NCI-H526 treated with DMSO at 0.1 percent for 48 hours (cell line): ENCODE results near the gene AHNAK.
"Not testable (repeated sequence)": the region's sequence is repeated elsewhere in the genome, so short reads cannot be mapped to it uniquely, and the experiment has no call there.

Source experiments
- DNase-seq: peaks from one replicate; lab custom pipeline; 2025; lab: John Stamatoyannopoulos, UW

Gene AHNAK

DNA sequence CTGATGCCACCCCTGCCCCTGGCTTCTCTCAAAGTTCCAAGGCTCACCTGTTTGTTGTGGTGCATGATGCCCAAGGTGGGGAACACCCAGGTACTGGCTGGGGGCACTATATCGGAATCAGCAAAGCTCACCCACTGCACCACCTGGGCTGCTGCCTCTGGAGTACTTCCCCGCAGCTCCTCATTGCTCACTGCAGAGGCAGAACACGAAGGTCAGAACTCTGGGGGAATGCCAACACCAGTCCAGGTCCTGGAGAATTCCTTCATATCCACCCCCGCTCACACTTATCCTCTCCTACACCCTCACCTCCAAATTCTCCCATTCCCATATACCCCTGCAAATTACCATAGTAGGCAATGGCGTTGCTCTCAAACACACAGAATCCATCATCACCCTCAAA, 24.9 kb upstream of the AHNAK start:
- not testable (repeated sequence) for DNase-seq

- DNase-seq = not testable (repeated sequence)
These were observed 24.3 kb upstream of the AHNAK start for GRCh38 chr11:62570903-62571302.

DNA sequence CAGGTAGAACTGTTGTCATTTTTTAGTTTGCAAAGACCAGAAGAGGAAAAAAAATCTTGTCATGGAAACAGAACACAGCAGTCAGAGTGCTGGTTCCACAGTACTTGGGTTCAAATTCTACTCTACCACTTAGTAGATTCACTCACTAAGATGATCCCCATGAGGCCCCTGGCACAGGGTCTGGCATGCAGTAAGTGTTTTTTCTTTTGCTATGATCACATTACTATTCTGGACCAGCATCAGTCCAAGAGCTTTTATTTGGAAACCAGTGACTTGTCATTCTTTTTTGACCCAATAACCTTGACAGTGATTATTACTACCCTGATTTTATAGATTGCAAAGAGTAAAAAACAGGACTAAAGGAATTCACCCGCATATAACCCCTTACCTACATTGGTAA, 23.0 kb upstream of the AHNAK start:
- DNase-seq = no peak

GRCh38 chr11:62567018-62567633, 20.5 kb upstream of the AHNAK start:
- DNase-seq = no peak

GRCh38 chr11:62566247-62566646, 19.6 kb upstream of the AHNAK start:
- no peak for DNase-seq

GRCh38 chr11:62565100-62565802, 18.6 kb upstream of the AHNAK start:
- DNase-seq = no peak

GRCh38 chr11:62561677-62562230, 15.1 kb upstream of the AHNAK start:
- not testable (repeated sequence) for DNase-seq

DNA sequence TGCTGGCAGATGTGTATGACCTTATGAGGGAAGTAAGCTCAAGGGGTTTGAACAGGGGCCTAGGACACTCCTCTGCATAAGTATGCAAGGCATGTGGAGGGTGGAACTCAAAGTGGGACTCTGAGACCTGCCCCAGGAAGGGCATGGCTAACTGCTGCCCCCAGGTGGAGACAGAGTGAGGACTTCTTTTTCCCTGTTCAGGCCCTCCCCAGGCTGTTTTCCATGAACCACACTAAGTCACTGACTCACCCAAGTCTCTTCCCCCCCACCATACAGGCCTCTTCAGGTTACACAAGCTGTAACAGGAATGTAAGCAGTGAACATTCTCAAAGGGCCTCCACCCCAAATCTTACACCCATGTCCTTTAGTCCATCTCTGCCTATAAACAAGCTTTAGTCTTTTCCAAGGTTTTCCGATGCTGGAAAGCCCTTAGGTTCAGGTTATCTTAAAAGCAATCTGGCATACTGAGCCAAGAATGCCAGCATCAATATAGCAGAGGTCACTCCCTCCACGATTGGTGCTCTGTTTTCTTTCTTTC, 14.0 kb upstream of the AHNAK start:
- peak; percentile 46 for DNase-seq

DNA sequence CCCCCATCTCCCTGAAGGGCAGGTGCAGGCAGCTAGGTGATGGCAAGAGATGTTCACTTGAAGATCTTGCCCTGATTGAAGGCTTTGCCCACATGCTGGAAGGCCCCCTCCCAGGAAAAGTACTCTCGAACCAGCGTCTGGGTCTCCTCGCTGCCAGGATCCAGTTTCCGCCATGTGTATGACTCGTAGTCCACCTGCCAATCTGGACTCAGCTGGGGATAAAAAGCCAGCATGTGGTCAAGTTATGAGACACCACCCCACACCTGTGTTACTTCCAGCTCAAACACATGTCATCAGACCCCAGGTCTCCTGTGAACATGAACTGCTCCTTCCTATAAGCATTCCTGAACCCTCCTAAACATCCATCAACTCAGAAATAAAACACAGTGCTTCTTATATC, 13.0 kb upstream of the AHNAK start:
- DNase-seq = not testable (repeated sequence)

DNA sequence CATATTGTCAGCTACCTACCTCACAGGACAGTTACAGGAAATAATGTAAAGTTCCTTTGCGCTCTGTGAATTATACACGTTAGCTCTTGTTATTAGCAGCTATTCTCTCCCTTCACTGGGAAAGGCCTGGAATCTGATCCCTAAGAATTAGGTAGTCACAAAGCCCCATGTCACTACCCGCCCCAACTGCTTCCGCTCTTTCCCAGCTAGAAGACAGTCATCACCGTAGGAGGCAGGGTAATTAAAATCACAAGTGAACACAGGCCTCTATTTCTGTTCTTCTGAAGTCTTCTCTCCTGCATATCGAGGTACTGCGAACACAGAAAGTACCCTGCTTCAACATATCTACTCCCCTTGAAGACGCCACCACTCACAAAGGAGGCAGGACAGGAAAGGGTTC, 12.6 kb upstream of the AHNAK start:
- DNase-seq = no peak

DNA sequence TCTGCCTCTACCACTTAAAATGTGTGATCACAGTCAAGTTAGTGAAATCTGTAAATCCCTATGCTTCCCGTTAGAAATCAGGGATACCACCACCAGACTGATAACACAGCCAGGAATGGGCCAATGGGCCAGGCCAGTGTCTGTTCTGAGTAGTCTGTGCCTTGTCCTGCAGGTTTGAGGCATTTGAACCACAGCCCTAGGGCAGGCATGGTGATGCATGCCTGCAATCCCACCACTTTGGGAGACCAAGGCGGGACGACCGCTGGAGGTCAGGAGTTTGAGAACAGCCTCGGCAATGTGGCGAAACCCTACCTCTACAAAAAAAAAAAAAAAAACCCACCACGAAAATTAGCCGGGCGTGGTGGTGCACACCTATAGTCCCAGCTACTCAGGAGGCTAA, 12.1 kb upstream of the AHNAK start:
- no peak for DNase-seq

DNA sequence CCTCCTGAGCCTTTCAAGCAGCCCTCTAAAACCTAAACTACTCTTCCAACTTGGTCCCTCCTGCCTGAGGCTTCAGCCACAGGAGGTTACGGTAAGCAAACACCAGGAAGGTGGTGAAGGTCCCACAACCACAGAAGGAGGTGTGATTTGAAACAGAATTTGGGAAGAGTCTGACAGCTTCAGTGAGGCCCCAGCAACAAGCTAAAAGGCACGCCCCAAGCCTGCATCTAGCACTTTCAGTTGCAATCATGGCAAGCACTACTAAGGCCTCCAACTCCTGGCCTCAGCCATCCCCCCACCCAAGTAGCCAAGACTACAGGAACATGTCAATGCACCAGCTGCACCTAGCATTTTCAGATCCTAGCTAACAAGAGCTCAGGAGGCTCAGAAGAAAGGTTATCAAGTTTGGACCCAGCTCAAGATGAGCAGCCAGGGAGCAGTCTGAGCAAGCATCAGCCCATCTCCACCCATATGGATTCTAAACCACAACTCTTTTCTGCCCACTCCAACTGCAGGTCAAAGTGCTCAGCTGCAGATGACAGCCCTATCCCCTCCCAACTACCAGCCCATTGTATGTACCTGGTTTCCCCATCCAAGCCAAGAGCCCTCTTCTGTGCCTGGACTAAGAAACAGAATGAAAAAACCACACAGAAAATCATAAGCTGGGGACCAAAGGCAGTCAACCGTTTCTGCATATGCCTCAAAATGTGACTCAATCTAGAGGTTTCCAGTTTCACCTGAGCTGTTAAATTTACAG, 10.4 kb upstream of the AHNAK start:
- DNase-seq = no peak

GRCh38 chr11:62556108-62556874, 9.7 kb upstream of the AHNAK start:
- peak; percentile 75 for DNase-seq

DNA sequence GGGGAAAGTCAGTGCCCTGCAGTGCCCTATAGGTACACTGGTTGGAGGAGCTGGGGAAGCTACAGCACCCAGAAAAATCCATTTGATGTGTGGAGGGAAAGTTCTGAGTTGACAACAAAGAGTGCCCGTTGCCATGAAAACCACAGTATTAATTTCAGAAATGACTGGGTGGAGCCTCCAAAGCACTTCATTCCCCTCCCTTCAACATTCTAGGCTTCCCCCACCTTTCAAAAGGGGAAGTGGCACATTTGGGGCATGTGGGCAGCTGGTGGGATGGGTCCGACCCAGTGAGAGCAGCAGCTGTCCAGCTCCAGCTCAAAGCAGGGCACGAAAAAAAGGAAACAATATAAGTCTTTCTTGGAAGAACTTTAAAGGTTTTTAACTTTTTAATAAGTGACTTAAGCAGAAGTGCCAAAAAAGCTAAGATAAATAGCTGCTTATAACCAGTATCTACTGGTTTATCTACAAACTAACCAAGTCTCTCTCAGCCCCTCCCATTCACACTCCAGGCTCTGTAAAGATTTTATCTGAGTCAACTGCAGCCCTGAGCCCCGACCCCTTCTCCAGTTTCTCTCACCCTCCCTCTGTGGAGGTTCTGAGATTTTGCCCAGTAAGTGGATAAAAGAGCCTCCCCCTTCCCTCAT, 9.0 kb upstream of the AHNAK start:
- no peak for DNase-seq

DNA sequence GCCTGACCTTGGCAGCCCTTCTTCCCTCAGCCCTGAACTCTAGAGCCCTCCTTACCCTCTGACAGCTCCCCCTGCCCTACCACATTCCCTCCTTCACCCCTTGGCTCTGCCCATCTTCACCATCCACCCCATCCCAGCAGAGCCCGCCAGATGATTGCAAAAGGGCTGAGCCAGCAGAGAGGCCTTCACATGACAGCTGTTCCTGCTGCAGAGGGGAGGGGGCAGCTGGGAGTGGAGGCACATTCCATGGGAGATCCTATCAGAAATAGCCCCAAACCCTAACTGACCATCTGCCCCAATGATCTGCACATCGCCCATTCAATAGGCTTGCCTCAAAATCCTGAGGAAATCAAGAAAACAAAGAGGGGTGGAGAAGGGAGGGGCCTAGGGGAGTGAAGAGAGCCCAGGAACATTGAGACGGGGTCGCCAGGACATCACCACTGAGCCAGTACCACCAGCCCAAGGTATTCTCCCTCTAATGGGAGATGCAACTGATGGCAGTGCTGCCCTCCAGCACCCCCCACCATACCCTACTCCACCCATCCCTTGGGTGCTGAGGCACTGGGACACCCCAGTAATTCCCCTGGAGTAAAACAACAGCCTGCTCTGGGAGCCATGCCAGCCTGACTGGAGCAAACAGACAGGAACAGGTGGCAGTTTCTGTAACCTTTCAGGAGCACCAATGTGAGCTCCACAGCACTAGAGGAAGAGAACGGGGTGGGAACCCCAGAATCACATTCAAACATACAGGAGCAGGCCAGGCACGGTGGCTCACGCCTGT, 8.0 kb upstream of the AHNAK start:
- no peak for DNase-seq

DNA sequence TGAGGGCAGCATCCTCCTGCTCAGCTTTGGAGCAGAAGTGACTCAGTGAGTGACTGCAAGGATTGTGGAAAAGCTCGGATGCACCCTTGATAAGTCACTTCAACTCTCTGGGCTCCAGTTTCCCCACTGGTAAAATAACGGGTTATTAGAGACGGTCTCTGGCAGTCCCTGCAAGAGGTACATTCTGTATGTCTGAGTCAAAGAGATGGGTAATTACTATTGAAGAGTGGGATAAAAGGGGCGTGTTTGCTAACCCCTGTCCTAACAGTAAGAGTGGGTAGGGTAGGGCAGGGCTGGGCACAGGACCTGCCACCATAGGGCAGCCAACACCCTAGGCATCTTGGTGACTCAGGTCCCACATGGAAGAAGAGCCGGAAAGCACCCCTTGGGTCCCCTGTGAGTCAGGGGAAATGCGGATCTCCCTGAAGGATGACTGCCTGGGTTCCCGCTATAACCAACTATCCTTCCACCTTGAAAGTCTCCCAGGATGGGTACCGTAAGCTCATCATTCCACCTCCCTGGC, 7.3 kb upstream of the AHNAK start:
- no peak for DNase-seq

DNA sequence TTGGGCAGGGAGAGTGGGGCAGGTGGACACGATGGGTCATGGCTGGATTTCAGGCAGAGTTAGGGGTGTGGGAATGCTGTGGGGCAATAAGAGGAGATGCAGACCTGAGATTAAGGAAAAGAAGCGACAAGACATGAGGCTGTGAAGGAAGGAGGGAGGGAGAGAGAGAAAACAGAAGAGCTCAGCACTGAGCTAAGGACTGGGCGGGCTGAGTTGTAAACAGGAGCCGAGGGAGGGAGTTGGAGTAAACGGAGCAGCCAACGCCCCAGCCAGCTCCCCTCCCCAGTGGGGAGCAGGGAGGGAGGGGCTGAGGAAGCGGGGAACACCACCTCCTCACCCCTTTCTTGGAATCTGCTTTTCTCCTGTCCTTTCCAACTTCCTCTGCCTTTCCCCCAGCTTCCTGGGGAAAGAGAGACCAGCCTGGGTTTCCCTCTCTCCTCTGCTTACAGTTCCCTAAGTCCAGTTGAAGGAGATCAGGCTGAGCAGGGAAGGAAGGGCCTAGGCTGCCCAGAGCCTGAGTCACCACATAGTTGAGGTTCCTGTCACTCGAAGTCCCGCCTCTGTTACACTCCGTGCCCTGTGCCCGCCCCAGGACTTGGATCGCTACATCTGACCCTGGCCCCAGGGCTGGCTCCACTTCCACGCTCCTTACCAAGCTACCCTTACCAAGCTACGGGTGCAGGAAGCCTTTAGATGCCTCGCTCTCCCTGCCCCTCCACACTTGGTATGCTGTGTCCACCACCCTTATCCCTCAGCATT, 6.7 kb upstream of the AHNAK start:
- no peak for DNase-seq

- no peak for DNase-seq
These were observed 6.0 kb upstream of the AHNAK start for GRCh38 chr11:62552485-62553079.

DNA sequence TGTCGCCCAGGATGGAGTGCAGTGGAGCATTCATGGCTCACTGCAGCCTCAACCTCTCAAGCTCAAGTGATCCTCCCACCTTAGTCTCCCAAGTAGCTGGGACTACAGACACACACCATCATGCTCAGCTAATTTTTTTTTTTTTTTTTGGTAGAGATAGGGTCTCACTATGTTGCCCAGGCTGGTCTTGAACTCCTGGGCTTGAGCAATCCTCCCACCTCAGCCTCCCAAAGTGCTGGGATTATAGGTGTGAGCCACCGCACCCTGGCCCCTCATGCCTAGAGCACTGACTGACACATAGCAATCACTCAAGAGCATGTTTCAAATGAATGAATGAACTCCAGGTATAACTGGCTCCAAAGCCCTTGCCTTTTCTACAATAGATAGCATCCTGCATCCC, 3.9 kb upstream of the AHNAK start:
- not testable (repeated sequence) for DNase-seq
